ENCODE results near the gene NOS3. TPM values are rescaled to one million over a fixed set of nuclear protein-coding genes. Genes with fewer than 3 reads are reported as not detected.

Gene NOS3
- total and polyA plus RNA-seq, 9 of the 15 experiments (the other 6 are each of a cell fraction or from before 2014, with no cell fraction given), result 1.1 to 121 (median 23.6) TPM

- TF ChIP-seq ZNF398 (CRISPR knock-in tag; IDR thresholded peaks at IDR 0.05) (no peak), SIRT6 (IDR thresholded peaks at IDR 0.05; ENCODE audit: low read depth, low read length) (no peak), EP400 (IDR thresholded peaks at IDR 0.05) (no peak), ZFP1 (CRISPR knock-in tag; IDR thresholded peaks at IDR 0.05) (no peak), PYGO2 (tag; IDR thresholded peaks at IDR 0.05) (no peak), SMAD1 (IDR thresholded peaks at IDR 0.05; ENCODE audit: low read depth, low read length, partially characterized antibody) (no peak), ZBTB49 (CRISPR knock-in tag; IDR thresholded peaks at IDR 0.05; ENCODE audit: borderline replicate concordance) (no peak), ZNF431 (CRISPR knock-in tag; IDR thresholded peaks at IDR 0.05) (no peak), RBM39 (optimal IDR thresholded peaks at IDR 0.05; ENCODE audit: low read depth, low read length) (no peak), MAFK (IDR thresholded peaks at IDR 0.05; ENCODE audit: low read length) (0 out of 2 replicates have a peak, but pooled peaks have one; percentile 7), U2AF1 (optimal IDR thresholded peaks at IDR 0.05; ENCODE audit: low read depth, low read length) (no peak), BCOR (IDR thresholded peaks at IDR 0.05) (no peak), KHSRP (IDR thresholded peaks at IDR 0.05) (no peak), POLR2AphosphoS5 (IDR thresholded peaks at IDR 0.05; ENCODE audit: control insufficient read depth, insufficient read depth, low read depth, low read length) (no peak), ETV5 (CRISPR knock-in tag; IDR thresholded peaks at IDR 0.05; ENCODE audit: low read depth) (no peak), ZBTB33 (CRISPR knock-in tag; IDR thresholded peaks at IDR 0.05) (peak; percentile 92), CTBP1 (IDR thresholded peaks at IDR 0.05; ENCODE audit: borderline replicate concordance) (0 out of 2 replicates have a peak, but pooled peaks have one; percentile 16)
- TF ChIP-seq, protein P1, sequence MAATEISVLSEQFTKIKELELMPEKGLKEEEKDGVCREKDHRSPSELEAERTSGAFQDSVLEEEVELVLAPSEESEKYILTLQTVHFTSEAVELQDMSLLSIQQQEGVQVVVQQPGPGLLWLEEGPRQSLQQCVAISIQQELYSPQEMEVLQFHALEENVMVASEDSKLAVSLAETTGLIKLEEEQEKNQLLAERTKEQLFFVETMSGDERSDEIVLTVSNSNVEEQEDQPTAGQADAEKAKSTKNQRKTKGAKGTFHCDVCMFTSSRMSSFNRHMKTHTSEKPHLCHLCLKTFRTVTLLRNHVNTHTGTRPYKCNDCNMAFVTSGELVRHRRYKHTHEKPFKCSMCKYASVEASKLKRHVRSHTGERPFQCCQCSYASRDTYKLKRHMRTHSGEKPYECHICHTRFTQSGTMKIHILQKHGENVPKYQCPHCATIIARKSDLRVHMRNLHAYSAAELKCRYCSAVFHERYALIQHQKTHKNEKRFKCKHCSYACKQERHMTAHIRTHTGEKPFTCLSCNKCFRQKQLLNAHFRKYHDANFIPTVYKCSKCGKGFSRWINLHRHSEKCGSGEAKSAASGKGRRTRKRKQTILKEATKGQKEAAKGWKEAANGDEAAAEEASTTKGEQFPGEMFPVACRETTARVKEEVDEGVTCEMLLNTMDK (IDR thresholded peaks at IDR 0.05; ENCODE audit: borderline replicate concordance, insufficient read depth, low read depth, low read length, poor library complexity, severe bottlenecking), result peak; percentile 32
- TF ChIP-seq, protein P2, sequence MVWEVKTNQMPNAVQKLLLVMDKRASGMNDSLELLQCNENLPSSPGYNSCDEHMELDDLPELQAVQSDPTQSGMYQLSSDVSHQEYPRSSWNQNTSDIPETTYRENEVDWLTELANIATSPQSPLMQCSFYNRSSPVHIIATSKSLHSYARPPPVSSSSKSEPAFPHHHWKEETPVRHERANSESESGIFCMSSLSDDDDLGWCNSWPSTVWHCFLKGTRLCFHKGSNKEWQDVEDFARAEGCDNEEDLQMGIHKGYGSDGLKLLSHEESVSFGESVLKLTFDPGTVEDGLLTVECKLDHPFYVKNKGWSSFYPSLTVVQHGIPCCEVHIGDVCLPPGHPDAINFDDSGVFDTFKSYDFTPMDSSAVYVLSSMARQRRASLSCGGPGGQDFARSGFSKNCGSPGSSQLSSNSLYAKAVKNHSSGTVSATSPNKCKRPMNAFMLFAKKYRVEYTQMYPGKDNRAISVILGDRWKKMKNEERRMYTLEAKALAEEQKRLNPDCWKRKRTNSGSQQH (CRISPR knock-in tag; IDR thresholded peaks at IDR 0.05), result no peak
Observed at GRCh38 chr7:151012911-151013347, 22.1 kb downstream of the NOS3 start (continued).

Data from K562 (cell line).